Fibroblast of skin of left biceps (primary cell): ENCODE measurements around the gene KIF5A.
A peak's percentile ranks its signal among the peaks of the same experiment; 100 is the strongest.
"Not testable (repeated sequence)": the region's sequence is repeated elsewhere in the genome, so short reads cannot be mapped to it uniquely, and the experiment has no call there.

Experiments
- DNase-seq, 2 experiments: peaks; one replicate each; pipeline ENCODE4 v3.0.0-alpha.2; 2013; ENCODE audit warnings: low read depth in 2 of 2

KIF5A gene

DNA sequence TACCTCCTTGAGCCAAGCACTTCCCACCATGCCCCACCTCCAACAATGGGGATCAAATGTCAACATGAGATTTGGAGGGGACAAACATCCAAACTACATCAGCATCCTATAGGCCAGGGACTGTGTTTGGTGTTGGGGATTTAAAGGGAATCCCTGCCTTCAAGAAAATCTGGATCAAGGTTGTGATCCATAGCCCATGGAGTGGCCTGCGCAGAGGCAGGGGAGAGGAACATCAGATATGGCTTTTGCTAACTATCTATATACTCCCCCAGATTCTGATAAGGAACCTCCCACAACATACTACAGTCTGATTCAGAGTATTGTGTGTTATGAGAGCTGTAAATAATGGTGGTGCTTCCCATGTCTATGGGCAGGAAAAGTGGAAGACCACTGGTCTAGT, 5.1 kb downstream of the KIF5A start:
- no peak for DNase-seq

DNA sequence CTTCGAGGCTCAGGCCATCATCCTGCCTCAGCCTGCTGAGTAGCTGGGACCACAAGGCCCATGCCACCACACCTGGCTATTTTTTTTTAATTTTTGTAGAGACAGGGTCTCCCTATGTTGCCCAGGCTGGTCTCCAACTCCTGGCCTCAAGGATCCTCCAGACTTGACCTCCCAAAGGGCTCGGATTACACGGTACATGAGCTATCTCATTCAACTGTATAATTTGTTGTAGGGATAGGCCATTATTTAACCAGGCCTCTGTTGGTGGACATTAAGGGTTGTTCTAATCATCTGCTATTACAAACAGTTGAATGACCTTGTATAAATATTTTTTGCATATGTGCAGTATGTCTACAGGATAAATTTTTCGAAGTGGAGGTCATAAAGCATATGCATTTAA, 9.0 kb downstream of the KIF5A start:
- no peak for DNase-seq

GRCh38 chr12:57560516-57560915, 10.7 kb downstream of the KIF5A start:
- no peak for DNase-seq

GRCh38 chr12:57561117-57561516, 11.3 kb downstream of the KIF5A start:
- DNase-seq, result not testable (repeated sequence)

DNA sequence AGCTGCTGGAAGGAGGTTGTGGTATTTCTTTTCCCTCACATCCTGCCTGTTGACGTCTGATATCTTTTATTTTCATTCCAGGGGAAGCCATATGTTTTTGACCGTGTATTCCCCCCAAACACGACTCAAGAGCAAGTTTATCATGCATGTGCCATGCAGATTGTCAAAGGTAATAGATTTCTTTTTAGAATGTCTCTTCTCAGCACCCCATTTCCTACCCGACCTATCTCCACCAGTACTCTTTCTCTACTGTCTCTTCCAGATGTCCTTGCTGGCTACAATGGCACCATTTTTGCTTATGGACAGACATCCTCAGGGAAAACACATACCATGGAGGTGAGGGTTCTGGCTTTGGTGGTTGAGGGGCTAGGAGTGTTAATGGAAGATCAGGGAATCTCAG, 13.5 kb downstream of the KIF5A start:
- DNase-seq, result no peak

DNA sequence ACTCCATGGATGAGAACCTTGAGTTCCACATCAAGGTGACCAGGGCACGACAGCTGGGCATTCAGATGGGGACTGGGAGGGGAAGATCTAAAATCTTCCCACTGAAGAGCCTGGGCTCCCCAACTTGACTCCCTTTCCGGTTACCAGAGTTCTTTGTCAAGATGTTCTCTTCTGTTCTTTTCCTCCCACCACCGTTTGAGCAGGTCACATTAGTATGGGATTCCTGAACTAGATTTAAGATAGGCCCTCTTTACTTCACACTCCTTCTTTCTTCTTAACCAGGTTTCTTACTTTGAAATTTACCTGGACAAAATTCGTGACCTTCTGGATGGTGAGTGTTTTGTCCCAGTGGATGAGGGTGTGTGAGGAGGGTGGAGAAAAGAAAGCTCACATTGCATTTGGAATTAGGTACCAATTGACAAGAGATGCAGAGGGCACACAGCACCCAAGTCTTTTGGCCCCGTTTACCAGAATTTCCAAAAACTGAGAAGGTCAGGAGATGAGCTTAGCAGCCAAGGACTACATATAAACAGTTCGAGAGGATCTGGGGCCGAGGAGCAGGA, 14.4 kb downstream of the KIF5A start:
- DNase-seq, result no peak

GRCh38 chr12:57568838-57569237, 19.0 kb downstream of the KIF5A start:
- DNase-seq, result no peak

GRCh38 chr12:57569858-57570257, 20.0 kb downstream of the KIF5A start:
- DNase-seq, result no peak

DNA sequence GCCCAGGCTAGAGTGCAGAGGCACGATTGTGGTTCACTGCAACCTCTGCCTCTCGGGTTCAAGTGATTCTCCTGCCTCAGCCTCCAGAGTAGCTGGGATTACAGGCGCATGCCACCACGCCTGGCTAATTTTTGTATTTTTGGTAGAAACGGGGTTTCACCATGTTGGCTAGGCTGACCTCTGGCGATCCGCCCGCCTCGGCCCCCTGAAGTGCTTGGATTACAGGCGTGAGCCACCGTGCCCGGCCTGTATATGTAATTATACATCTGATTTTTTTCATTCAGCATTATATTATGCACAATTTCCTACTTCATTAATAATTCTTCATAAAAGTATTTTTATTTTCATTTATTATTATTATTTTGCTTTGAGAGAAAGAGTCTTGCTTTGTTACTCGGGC, 20.6 kb downstream of the KIF5A start:
- not testable (repeated sequence) for DNase-seq

- no peak for DNase-seq
Measured at GRCh38 chr12:57571926-57572762, 22.3 kb downstream of the KIF5A start.

- no peak for DNase-seq
Measured at GRCh38 chr12:57574795-57575194, 25.0 kb downstream of the KIF5A start.

DNA sequence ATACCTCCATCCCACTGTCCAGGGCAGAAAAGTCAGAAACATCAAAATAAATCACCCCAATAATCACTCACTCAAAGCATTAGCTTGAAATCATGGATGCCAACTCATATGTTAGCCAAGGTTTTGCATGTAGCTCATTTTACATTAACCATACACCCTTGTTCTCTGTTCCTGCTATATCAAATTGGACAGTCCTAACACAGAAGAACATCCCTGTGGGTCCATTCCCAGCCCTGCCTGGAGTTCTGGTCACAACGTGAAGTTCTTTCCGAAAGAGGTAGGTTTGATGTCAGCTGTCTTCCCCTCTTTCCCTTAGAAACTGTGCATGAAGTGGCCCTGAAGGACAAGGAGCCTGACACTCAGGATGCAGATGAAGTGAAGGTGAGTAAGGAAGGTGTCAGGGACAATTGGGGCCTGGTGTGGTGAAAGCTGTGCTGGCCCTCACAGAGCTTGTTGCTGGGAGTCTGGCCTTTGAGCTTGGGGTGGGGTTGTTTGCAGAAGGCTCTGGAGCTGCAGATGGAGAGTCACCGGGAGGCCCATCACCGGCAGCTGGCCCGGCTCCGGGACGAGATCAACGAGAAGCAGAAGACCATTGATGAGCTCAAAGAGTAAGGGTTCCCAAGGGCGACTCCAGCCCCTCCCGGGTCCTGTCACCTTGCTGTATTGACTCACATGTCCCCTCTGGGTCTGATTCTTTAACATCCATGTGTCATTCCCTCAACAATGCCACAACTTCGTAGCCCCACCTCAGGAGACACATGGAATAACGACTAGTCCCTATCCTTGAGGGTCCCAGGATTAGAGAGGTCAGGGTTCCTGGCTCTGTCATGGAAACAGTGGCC, 26.1 kb downstream of the KIF5A start:
- no peak for DNase-seq

DNA sequence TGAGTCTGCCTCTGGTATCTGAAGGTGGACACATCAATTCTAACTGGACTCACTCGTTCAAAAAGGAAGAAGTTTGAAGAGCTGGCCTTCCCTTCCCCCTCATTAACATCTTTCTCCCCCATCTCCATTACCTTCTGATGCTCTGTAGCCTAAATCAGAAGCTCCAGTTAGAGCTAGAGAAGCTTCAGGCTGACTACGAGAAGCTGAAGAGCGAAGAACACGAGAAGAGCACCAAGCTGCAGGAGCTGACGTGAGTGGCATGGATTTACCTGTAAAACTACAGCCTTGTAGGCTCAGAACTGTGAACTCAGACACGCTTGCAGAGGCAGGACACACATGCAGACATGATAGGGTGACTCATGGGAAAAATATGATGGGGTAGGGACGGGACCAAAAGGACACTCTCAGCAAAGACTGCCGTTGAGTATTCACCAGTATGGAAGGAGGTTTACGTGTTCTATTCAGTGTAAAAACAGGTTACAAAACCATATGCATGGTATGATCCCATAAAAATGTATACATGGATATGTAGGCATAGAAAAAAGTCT, 26.8 kb downstream of the KIF5A start:
- no peak for DNase-seq

DNA sequence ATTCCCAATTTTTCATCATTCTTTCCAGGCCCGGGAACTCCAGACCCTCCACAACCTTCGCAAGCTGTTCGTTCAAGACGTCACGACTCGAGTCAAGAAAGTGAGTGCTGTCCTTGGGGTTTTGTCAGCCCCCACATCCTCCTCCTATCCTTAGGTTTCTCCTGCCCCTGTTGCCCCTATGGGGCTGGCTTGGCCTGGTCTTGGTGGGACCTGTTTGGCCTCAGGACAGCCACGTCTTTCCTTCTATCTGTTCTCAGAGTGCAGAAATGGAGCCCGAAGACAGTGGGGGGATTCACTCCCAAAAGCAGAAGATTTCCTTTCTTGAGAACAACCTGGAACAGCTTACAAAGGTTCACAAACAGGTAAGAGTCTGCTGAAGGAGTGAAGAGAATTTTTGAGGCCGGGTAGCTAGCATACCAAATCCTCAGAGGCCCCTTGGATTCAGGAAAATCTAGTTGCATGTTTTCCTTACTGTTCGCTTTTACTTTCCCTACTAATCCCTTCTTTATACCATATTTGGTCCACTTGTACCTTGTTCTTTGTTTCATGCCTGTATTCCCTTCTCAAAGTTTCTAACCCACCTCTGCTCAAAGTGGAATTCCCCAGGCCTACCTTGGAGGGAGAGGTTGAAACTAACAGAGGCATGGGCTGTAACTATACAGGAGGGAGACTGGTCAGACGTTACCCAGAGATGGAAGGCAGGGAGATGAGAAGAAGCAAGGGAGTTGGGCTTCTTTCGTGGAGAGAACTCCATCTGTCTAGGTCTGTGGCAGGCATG, 28.3 kb downstream of the KIF5A start:
- DNase-seq, result no peak

GRCh38 chr12:57579011-57579410, 29.2 kb downstream of the KIF5A start:
- no peak for DNase-seq

DNA sequence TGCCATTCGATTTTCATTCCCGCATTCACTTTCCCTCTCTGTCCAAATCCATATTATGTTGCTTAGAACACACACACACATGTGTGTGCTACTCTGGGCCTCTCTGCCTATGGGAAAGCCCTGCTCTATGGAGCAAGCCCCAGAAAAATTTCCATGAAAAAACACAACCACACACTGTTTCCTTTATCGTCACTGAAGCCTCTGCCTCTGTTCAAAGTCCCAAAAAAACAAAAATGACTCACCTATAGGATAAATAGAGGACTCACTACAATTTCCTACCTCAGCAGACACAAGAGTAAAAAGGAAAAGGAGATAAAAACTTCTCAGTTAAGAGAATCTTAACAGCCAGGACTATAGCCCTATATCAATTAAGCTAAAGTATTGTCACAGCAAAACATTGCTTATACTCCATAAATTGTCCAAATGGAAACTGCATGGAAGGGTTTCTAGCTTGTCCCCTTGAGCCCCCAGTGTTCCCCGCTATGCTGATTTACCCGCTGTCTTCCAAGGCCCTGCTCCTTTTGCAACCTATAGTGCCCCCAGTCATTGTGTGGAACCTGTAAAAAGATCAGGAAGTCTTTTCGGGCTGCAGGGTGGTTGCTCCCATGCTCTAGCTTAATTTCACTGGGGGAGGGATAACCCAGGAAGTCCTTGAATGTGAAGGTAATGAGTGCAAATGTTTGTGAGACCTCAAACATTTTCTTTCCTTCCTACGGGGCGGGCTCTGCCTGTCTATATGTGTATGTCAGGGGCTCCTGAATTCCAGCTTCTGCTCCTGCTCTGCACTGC, 30.0 kb downstream of the KIF5A start:
- DNase-seq, result no peak

DNA sequence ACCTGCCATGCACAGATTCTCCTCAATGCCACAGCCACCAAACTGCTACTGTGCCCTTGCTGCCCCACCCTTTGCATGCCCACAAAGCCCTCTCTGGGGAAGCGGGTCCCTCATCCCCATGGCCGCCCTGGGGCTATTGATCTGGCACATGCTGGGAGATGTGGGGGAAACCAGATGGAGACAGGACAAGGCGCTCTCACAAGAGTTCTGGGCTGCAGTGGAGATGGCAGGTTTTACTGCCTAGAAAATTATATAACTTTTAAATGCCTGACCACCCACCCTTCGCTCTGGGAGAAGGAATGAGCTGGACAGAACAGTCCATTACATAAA, 30.6 kb downstream of the KIF5A start:
- DNase-seq, result no peak

DNA sequence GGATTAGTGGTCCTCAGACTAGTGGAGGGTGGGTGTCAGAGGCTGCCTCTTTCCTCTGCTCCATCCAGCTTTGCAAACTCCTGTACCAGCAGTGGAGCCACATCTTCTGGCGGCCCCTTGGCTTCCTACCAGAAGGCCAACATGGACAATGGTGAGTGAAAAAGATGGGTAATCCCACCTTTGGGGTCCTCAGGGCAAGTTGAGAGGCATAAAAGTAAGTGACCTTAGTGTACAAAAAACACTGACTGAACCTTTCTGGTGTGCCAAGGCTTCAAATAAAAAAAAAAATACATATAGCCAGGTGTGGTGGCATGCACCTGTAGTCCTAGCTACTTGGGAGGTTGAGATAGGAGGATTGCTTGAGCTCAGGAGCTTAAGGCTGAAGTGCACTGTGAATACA, 32.0 kb downstream of the KIF5A start:
- no peak for DNase-seq

DNA sequence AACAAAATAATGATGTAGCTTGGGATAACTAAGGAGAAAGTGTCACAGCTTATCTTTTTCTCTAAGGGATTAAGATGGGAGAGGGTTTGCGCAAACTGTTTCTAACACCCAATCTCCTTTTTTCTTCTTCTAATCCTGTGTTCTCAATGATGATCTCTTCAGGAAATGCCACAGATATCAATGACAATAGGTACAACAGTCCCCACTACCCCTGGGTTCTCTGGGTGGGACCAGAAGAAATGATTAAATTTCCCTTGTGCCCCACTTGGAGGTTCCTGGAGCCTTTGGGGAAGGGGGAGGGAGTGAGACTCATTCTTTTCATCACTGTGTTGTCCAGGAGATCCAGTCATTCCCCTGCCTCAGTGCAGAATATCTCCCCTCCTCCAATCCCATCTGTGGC, 32.6 kb downstream of the KIF5A start:
- no peak for DNase-seq

GRCh38 chr12:57583008-57583831, 33.4 kb downstream of the KIF5A start:
- DNase-seq, result peak; percentile 41 to 45
